ENCODE measurements around the gene CASQ1. TPM values are rescaled to one million over a fixed set of nuclear protein-coding genes. Genes with fewer than 3 reads are reported as not detected.

CASQ1 gene
- total and polyA plus RNA-seq, 2 experiments from 2014 or later: 21.4 to 23.6 TPM

GRCh38 chr1:160167580-160167979 lies 22.8 kb upstream of the CASQ1 start:
- peaks cover 20% of the 10 kb centered on the region for H3K4me1 ChIP-seq (ENCODE audit: low read depth)
- DNase-seq (ENCODE audit: low read depth in 1 of 2, low spot score in 1 of 2): no peak
- H3K36me3 ChIP-seq: no peaks in the 10 kb centered on the region
- H3K9me3 ChIP-seq (ENCODE audit: low read depth): no peaks in the 10 kb centered on the region
- no peak overlapping the region for H3K4me3 ChIP-seq
- TF ChIP-seq CTCF (IDR thresholded peaks at IDR 0.05; ENCODE audit: low read depth, low read length): no peak
- H3K27ac ChIP-seq: peak overlapping the region; percentile 26
- no peaks in the 10 kb centered on the region for H3K27me3 ChIP-seq

- peak overlapping the region; percentile 26 for H3K27ac ChIP-seq
- H3K27me3 ChIP-seq: no peaks in the 10 kb centered on the region
- H3K36me3 ChIP-seq: no peaks in the 10 kb centered on the region
- peak in 1 of 2 donors; percentile 36 for DNase-seq (ENCODE audit: low read depth in 1 of 2, low spot score in 1 of 2)
- TF ChIP-seq CTCF (IDR thresholded peaks at IDR 0.05; ENCODE audit: low read depth, low read length): no peak
- H3K9me3 ChIP-seq (ENCODE audit: low read depth): no peaks in the 10 kb centered on the region
- H3K4me3 ChIP-seq: no peak overlapping the region
- H3K4me1 ChIP-seq (ENCODE audit: low read depth): peaks cover 20% of the 10 kb centered on the region
These were observed 22.4 kb upstream of the CASQ1 start for GRCh38 chr1:160168016-160168415.

GRCh38 chr1:160168609-160169369 lies 21.6 kb upstream of the CASQ1 start:
- no peak for TF ChIP-seq CTCF (IDR thresholded peaks at IDR 0.05; ENCODE audit: low read depth, low read length)
- Histone ChIP-seq H3K4me3 (no peak overlapping the region), H3K9me3 (ENCODE audit: low read depth) (no peaks in the 10 kb centered on the region), H3K4me1 (ENCODE audit: low read depth) (peaks cover 20% of the 10 kb centered on the region), H3K27ac (no peak overlapping the region), H3K36me3 (no peaks in the 10 kb centered on the region), H3K27me3 (no peaks in the 10 kb centered on the region)
- DNase-seq (ENCODE audit: low read depth in 1 of 2, low spot score in 1 of 2): peak in 1 of 2 donors; percentile 30

- no peak for TF ChIP-seq CTCF (IDR thresholded peaks at IDR 0.05; ENCODE audit: low read depth, low read length)
- no peaks in the 10 kb centered on the region for H3K27me3 ChIP-seq
- peaks cover 20% of the 10 kb centered on the region for H3K4me1 ChIP-seq (ENCODE audit: low read depth)
- no peaks in the 10 kb centered on the region for H3K36me3 ChIP-seq
- H3K27ac ChIP-seq: no peak overlapping the region
- H3K4me3 ChIP-seq: no peak overlapping the region
- no peaks in the 10 kb centered on the region for H3K9me3 ChIP-seq (ENCODE audit: low read depth)
- no peak for DNase-seq (ENCODE audit: low read depth in 1 of 2, low spot score in 1 of 2)
These were observed 20.6 kb upstream of the CASQ1 start for GRCh38 chr1:160169553-160170399.

- H3K27me3 ChIP-seq: no peaks in the 10 kb centered on the region
- H3K9me3 ChIP-seq (ENCODE audit: low read depth): no peaks in the 10 kb centered on the region
- peak in 1 of 2 donors; percentile 8 for DNase-seq (ENCODE audit: low read depth in 1 of 2, low spot score in 1 of 2)
- no peaks in the 10 kb centered on the region for H3K36me3 ChIP-seq
- H3K27ac ChIP-seq: no peak overlapping the region
- peaks cover 20% of the 10 kb centered on the region for H3K4me1 ChIP-seq (ENCODE audit: low read depth)
- no peak for TF ChIP-seq CTCF (IDR thresholded peaks at IDR 0.05; ENCODE audit: low read depth, low read length)
- no peak overlapping the region for H3K4me3 ChIP-seq
These were observed 19.0 kb upstream of the CASQ1 start for GRCh38 chr1:160171354-160171753.

All from cardiac muscle cell (in vitro differentiated cells and primary cell).